Colon (tissue), 2 donors: ENCODE measurements around the gene CRHR2.
"Not testable (repeated sequence)": the region's sequence is repeated elsewhere in the genome, so short reads cannot be mapped to it uniquely, and the experiment has no call there.

Experiments
- FAIRE-seq: peaks from 2 replicates; lab custom pipeline; 2012; peaks lifted over from hg19 to GRCh38; lab: Jason Lieb, UNC
- donor health status: control.
- donor health status: control.

Gene CRHR2

DNA sequence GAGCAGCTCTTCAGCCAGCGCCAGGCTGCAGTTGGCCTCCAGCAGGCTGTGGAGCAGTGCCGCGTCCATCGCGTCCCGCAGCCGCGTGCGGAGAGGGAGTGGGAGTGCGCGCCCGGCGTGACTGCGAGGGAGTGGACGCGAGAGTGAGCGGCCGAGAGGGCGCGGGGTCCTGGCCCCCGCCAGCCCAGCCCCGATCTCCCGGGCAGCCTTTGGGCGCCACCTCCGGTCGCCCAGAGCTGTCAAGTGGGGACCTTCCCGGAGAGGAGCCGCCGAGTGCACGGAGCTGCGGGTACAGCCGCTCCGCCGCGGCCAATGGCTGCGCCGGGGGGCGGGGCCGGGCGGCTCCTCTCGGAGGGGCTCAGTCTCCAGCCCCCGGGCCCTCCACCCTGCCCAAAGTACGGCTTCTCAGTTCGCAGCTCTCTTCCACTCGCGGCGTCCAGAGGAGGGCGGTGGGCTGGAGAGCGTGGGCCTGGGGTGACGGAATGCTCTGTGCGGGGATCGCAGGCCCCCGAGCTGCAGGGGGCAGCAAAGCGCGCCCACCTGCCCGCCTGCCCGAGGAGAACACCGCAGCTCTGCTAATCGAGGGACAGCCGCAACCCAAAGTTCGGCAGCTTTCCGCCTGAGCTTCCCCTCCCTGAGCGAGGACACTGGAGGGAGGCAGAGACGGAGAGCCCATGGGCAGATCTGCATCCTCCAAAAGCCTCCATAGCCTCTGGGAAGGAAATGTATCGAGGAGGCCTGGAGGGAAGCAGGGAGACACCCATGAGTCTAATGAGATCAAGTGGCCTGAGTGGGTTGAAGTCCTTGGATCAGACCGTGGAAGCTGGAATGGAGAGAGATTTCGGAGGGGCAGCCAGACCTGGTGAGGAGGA, at the start of gene CRHR2:
Gene CRHR2, minus strand, starts transcription at position 245 of the 872 bp plus-strand sequence. Its CDS starts 176 bp downstream, at position 69.
- FAIRE-seq, result no peak

DNA sequence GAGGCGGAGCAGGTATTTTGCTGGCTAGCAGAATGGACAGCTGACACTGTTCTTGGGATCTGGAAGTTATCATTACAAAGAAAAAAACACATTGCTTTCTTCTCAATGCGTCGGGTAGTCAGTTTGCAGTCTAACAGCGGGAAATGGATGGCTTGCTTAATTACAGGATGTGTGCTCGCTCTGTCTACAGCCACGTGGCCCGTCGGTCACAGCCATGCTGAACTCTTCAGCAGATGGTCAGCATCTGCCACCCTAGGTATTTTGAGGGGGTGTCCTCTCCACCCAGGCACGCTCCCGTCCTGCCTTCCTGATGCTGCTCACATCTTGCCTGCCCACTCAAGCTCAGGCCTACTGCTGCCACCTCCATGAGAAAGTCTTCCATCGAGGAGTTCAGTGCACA, 49.3 kb upstream of the CRHR2 start:
- no peak for FAIRE-seq

DNA sequence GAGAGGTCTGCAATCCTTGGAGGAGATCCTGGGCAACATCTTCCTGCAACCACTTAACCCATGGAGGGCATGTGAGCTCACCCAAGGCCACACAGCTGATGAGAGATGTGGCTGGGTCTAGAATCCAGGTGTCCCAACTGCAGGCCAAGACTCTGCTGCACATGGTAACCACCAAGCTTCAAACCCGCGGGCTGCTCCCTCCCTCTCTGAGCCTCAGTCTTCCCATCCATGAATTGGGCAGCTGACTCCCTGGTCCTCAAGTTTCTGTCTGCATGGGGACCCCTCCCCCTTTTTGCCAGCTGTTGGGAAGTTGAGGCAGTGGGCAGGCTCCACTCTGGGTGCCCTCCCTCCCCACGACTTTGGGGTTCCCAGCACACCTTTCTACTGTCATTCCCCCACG, 48.7 kb upstream of the CRHR2 start:
- FAIRE-seq, result no peak

DNA sequence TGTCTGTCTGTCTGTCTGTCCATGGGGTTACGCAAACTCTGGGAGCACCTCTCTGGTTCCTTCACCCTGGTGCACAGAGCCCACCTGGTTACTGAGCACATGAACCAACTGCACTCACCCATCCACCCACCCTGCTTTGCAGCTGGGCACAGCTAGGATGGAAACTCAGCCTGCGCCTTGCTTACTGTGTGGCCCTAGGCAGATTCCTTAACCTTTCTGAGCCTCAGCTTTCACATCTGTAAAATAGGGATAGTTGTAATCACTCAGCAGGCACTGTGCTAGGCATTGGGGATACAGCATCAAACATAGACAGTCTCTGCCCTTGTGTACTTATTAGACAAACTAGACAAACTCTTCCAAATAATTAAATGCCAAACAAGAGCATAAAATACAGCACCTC, 47.8 kb upstream of the CRHR2 start:
- no peak for FAIRE-seq

DNA sequence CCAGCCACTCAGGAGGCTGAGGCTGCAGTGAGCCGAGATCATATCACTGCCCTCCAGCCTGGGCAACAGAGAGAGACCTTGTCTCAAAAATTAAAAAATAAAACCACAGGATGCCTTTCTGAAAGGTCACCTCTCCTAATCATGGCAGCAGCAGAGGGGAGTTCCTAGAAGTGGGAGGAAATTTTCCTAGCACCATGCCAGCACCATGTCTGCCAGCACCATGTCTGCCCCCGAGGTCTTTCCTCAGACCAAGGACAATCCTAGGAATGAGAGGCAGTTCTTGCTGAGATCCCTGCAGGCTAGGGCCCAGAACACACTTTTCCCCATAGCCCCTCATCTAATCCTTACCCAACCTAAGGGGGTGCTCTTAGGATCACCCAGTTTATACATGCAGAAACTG, 47.4 kb upstream of the CRHR2 start:
- FAIRE-seq, result no peak

DNA sequence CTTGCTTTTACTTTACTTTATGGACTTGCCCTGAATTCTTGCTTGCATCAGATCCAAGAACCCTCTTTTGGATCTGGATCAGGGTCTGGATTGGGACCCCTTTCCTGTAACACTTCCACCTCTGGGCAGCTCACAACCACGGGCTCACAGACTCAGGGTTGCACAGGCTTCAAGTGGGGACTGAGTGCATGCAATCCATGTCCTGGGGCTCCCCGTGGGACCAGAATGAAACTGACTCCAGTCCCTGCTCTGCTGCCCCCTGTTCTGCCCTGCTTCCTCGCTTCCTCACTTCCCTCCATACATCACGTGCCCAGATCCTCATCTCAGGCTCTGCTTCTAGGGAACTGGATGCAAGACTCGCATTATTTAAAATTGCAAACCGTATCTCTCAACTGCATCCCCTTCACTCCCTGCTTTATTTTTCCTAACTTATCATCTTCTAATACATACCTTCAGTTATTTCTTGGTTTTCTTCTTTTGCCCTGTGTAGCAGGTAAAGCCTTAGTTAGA, 46.4 kb upstream of the CRHR2 start:
- FAIRE-seq, result no peak

DNA sequence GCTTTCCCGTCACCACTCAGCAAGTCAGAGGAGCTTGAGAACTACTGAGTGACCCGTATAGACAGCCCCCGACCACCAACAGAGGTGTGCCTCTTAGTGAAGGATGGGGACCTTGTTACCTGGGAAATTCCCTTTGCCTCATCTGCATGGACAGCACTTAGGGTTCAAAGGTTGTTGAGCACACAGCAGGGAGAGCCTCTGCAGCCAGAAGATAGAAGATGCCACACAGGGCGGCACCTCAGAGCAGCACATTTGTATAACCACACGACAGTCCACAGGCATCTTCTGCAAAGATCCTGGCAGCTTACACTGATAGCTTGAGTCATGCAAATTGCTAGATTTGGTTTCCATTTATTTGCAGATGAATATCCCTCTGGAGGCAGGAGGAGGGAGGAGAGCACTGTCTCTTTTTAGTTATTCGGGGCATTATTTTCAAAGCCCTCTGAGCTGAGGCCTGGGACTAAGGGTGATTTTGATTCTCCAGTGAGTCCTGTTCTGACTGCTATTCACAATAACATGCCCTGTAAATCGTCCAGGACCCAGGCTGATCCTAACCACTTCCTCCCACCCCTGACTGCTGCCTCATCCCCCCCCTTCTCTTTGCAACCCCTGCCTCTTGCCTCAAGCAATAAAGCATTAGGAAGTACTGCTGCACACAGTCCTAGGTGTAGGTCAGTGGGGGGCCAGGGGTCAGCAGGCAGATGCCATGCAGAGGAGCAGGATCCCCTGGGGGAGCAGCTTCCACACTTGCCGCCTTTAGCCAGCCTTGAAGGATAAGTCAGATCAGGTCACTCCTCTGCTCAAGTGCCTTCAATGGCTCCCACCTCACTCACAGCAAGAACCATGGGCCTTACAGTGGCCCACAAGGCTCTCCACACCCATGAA, 45.0 kb upstream of the CRHR2 start:
- no peak for FAIRE-seq

DNA sequence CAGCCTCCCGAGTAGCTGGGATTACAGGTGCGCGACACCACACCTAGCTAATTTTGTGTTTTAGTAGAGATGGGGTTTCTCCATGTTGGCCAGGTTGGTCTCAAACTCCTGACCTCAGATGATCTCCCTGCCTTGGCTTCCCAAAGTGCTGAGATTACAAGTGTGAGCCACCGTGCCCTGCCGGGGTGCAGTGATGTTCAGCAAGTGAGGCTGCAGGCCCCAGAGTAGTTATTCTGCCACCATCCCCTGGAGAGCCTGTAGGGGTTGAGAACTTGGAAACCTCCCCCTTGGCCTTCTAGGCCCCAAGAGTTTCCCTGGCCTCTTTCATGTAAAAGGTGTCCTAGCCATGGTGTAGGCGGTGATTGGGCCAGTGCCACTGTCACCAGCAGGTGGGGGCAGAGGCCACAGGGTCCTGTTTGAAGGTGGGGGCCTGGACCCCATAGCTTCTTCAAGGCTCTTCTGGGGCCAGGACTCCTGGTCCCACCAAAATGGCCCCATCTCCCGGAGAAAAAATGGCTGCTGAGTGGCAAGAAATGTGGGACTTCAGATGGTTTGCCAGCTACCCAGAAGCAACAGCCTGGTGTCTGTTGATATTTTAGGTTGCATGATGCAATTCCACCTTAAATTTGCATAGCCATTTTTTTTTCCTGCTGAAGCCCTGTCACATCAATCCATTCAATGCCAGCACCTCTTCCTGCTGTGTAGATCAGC, 44.2 kb upstream of the CRHR2 start:
- FAIRE-seq, result no peak

DNA sequence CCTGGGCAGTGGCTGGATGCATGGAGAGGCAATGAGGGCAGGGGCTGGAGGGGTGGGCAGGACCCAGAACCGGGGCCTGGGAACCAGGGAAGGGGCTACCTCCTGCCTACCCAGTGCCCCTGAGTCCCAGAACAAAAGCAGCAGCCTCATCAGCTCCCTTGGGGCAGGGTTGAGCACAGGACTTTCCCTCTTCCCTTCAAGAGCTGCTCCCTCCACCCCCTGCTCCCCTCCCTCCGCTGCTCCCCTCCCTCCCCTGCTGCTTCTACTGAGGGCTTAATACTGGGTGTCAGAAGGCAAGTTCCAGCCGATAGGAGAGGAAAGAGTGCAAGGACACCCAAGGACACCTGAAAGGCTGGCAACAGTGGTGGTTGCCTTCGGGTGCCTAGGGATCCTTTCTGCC, 41.5 kb upstream of the CRHR2 start:
- no peak for FAIRE-seq

DNA sequence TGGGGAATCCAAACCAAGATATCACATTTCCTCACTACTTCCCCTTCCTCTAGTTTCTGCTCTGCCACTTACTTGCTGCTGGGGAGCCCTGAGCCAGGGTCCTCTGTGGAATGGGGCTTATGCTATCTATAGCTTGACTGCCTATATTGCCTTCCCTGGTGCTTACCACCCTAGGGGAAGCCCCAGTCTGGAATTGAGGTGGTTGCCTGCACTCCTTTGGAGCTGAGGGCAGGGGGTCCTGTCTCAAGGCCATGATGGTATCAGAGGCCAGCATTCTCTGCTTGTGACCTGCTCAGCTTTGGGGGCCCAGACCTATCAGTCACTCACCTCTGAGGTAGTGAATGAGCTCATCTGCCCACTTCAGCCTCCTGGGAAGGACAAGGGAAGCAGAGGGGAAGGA, 40.4 kb upstream of the CRHR2 start:
- FAIRE-seq, result no peak

DNA sequence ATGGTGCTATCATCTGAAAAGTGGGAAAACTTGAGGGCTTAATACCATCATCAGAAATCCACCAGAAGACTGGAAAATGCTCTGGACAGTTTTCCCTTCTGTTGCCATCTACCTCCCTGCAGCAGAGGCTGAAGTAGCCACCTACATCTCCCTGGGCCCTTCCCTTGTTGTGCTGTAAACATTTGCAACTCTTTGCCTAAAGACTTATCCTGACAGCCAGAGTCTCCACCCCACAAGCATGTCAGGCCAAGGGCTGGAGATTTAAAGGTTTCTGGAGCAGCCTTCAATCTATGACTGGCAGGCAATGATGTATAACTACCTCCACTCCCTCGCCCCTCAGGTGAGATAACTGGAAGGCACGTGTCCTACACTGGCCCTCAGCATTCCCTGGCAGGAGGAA, 39.9 kb upstream of the CRHR2 start:
- FAIRE-seq, result no peak

DNA sequence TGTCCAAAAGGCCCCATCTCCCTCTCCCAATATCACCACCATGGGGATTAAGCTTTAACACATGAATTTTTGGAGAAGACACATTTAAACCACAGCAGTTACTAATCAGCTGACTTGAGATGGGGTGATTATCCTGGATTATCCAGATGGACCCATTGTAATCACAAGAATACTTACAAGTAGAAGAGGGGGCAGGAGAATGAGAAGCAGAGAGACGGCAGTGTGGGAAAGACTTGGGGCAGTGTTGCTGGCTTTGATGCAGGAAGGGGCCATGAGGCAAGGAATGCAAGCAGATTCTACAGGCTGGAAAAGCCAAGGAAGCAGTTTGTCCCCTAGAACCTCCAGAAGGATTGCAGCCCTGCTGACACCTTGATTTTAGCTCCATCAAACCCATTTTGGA, 39.0 kb upstream of the CRHR2 start:
- FAIRE-seq, result no peak

DNA sequence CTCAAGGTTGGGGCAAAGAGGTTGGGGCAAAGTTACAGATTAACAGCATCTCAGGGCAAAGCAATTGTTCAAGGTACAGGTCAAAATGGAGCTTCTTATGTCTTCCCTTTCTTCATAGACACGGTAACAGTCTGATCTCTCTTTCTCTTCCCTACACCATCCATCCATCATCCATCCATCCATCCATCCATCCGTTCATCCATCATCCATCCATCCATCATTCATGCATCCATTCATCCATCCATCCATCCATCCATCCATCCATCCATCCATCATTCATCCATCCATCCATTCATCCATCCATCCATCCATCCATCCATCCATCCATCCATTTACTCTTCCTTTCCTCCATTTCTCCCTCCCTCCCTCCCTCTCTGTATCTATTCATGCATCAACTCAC, 37.2 kb upstream of the CRHR2 start:
- FAIRE-seq, result not testable (repeated sequence)

DNA sequence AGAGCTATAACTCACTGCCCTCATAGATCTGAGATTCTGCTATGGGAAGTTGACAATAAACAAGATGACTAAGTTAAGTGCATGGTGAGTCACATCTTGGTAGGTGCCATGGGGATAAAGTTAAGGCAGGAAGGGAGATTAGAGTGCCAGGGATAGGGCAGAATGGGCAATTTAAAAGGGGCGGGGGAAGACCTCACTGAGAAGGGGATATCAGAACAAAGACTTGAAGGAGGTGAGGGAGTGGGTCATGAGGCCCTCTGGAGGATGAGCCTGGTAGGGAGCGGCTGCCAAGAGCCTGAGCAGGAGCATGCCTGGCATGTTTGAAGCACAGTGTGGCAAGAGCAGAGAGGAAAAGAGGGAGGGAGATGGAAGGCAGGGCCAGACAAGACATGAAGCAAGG, 34.9 kb upstream of the CRHR2 start:
- no peak for FAIRE-seq

DNA sequence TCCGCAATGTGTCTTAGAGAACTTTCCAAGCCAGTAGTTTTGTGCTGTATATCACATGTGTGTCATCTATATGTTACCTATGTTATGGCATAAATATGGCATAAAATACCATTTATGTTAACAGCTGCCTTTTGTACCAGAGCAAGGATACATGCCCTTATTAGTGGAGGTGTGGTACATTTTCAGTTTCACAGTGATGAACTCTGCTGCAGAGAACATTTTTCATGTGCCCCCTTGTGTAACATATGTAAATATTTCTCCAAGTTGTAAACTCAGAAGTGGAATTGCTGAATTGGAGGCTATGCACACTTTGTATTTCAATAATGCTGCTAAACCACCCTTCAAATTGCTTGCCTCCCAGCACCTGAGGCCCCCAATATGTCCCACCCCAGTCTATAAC, 31.9 kb upstream of the CRHR2 start:
- no peak for FAIRE-seq

DNA sequence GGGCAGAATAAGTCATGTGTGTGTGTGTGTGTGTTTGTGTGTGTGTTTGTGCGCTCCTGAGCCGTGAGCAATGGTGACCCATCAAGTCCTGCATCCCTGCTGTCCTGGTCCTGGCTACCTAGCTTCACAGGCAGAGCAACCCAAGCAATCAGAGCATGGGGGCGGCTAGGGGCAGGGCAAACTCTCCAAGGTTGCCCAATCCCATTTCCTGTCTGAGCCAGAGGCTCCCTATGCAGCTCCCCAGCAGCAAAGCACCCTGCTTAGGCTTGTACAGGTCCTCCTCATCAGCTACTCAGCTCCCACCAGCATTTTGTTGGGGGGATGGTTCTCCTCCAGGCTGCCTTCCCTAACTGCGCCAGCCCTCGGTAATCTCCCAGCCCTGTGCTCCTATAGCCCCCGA, 31.1 kb upstream of the CRHR2 start:
- FAIRE-seq, result no peak

DNA sequence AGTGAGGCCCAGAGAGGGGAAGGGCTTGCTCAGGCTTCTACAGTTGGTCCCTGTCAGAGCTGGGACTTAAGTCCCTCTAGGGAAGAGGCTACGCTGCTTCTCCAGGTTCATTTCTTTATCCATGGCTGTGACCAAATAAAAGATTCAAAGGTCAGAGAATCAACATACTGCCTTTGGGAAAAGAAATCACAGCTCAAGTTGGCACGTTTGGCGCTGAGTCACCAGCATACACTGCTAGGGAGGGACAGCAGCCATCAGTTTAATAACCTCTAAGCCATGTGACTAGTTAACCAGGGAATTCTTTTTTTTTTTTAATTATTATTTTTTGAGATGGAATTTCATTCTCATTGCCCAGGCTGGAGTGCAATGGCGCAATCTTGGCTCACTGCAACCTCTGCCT, 28.4 kb upstream of the CRHR2 start:
- FAIRE-seq, result no peak

DNA sequence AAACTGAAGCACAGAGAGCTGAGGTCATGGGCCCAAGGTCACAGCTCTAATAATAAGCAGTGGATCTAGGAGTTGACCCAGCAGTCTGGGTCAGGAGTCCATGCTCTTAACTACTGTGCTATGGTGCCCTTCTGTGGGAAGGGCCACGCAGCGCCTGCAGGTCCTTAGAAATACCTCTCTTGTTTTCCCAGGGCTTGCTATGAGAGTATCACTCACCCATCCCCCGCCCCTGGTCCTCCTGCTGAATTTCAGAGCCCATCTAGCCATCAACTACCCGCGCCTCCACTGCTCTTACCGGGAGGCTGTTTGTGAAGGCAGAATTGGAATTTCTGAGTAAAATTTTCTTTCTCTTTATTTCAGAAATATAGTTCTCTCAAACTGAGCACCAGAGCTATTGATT, 27.3 kb upstream of the CRHR2 start:
- FAIRE-seq, result no peak

DNA sequence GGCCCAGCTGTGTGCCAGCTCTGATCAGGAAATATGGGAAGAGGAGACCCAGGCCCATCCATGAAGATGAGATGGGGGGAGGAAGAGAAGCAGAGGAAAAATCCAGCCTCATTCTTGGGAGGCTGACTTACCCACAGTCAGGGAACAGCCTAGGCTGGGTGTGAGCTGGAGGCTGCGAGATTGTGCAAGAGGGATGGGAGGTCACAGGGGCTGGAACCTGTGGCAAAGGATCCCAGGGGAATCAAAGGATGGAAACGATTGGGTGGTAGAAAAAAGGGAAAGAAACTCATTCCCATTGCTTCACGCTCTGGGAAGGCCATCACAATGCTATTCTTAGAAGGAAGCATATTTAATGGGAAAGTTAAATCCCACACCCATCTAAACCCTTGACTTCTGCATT, 26.7 kb upstream of the CRHR2 start:
- FAIRE-seq, result no peak

DNA sequence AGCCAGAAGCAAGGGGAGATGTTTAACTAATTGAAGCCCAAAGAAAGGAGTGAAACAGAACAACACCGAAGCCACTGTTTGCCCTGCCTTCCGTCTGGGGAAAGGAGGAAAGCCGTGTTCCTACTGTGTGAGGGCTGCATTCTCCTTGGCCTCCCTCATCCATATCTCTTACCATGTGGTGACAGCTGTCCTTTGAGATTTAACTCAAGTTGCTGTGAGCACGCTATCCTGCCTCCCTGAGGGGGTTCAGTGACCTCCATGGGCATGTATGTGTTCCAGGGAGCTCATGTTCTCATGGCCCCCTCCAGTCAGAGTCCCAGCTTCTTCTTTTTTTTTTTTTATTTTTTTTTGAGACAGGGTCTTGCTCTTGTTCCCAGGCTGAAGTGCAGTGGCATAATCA, 26.2 kb upstream of the CRHR2 start:
- FAIRE-seq, result no peak

DNA sequence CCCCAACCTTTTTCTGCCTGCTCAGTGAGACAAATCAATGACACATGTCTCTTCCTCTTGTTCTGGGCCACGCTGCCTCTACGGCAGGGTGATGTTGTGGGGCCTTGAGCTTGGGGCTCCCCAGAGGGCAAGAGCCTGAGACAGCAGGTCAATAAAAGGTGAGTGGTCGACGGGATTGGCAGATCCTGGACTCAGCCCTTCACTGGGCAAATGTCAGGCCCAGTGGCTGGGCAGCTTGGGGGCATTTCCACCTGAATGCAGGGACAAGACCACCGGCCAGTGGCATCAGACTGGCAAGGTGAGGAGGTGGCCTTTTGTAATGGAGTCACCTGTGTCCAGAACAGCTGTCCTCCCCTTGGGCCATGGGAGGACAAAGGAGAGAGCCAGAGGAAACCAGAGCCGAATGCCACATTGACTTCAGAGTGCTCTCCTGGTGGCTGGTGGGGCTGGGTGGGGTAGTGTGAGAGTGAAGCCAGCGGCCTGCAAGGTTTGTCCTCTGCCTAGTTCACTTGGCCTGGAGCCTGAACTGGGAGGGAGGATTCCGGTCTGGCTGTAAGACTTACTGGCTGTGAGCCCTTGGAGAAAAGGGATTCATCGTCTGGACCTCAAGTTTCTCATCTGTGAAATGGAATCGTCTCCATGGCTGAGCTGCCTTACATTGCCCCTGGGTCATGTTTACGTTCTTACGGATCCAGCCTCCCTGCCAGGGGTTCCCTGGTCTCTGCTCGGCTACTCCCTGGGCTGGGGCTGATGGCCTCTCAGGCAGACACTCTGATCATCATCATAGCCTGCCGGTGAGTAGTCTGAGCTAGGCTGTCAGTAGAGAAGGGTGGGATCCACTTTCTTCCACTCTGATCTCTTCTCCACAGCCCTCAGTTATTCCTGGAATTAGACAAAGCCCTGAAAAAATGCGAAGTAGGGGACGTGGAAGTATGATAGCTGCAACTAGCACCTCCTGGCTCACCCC, 25.4 kb upstream of the CRHR2 start:
- no peak for FAIRE-seq
